Fibroblast of skin of left quadriceps (primary cell): Measurements from ENCODE around the gene PTDSS2.

Experiments
- DNase-seq, 2 experiments: peaks; one replicate each; pipeline ENCODE4 v3.0.0-alpha.2; 2013; ENCODE audit warnings: low read depth in 2 of 2

PTDSS2 gene

GRCh38 chr11:447923-448731 lies 2.0 kb upstream of the PTDSS2 start:
- peak; percentile 74 to 76 for DNase-seq

- DNase-seq, result peak; percentile 27 to 29
Measured at GRCh38 chr11:450809-451451, 851 bp downstream of the PTDSS2 start.

GRCh38 chr11:451738-452137 lies 1.7 kb downstream of the PTDSS2 start:
- no peak for DNase-seq

- no peak for DNase-seq
Measured at GRCh38 chr11:452203-452744, 2.2 kb downstream of the PTDSS2 start.

- no peak for DNase-seq
Measured at GRCh38 chr11:452916-453527, 2.9 kb downstream of the PTDSS2 start.

GRCh38 chr11:453564-453963 lies 3.5 kb downstream of the PTDSS2 start:
- no peak for DNase-seq

- DNase-seq, result no peak
Measured at GRCh38 chr11:454043-454442, 4.0 kb downstream of the PTDSS2 start.

- DNase-seq, result no peak
Measured at GRCh38 chr11:454801-455565, 4.9 kb downstream of the PTDSS2 start.

- DNase-seq, result no peak
Measured at GRCh38 chr11:455566-456147, 5.6 kb downstream of the PTDSS2 start.

- DNase-seq, result no peak
Measured at GRCh38 chr11:456533-456932, 6.5 kb downstream of the PTDSS2 start.

GRCh38 chr11:457111-457760 lies 7.2 kb downstream of the PTDSS2 start:
- no peak for DNase-seq

- DNase-seq, result no peak
Measured at GRCh38 chr11:459511-460220, 9.6 kb downstream of the PTDSS2 start.

- no peak for DNase-seq
Measured at GRCh38 chr11:460331-461199, 10.5 kb downstream of the PTDSS2 start.

- no peak for DNase-seq
Measured at GRCh38 chr11:461626-462025, 11.5 kb downstream of the PTDSS2 start.

- no peak for DNase-seq
Measured at GRCh38 chr11:462107-462890, 12.2 kb downstream of the PTDSS2 start.

- no peak for DNase-seq
Measured at GRCh38 chr11:464316-464715, 14.2 kb downstream of the PTDSS2 start.

- DNase-seq, result no peak
Measured at GRCh38 chr11:465896-466530, 15.9 kb downstream of the PTDSS2 start.

- no peak for DNase-seq
Measured at GRCh38 chr11:468036-468435, 18.0 kb downstream of the PTDSS2 start.
